Coronary artery (tissue), 2 donors: ENCODE measurements around the gene HELZ.
"Not testable (repeated sequence)": the region's sequence is repeated elsewhere in the genome, so short reads cannot be mapped to it uniquely, and the experiment has no call there.

Source experiments
- DNase-seq: peaks from one replicate; pipeline ENCODE4 v3.0.0-alpha.2; 2017; ENCODE audit warnings: low spot score
- H3K27ac ChIP-seq, 2 donors: fragments of 200-600 bp; sonication (generic); one replicate each; pipeline ENCODE4 v1.5.1; 2016 to 2019
- H3K4me3 ChIP-seq: fragments of 200-600 bp; sonication (generic); 2 replicates; pipeline ENCODE4 v1.5.1; 2016; ENCODE audit warnings: mild to moderate bottlenecking, moderate library complexity
- CTCF ChIP-seq: fragments of 200-600 bp; sonication (generic); IDR thresholded peaks from one replicate; pipeline ENCODE4 v1.5.1; 2019; ENCODE audit warnings: antibody characterized with exemption

HELZ gene

GRCh38 chr17:67128700-67129099 lies 116.3 kb downstream of the HELZ start:
- no peak for DNase-seq
- TF ChIP-seq CTCF = no peak

GRCh38 chr17:67127925-67128324 lies 117.1 kb downstream of the HELZ start:
- TF ChIP-seq CTCF = no peak
- no peak overlapping the region for H3K27ac ChIP-seq
- no peak overlapping the region for H3K4me3 ChIP-seq
- no peak for DNase-seq

More at GRCh38 chr17:67128700-67129099, 116.3 kb downstream of the HELZ start:
- Histone ChIP-seq H3K4me3 (no peak overlapping the region), H3K27ac (no peak overlapping the region)

- TF ChIP-seq CTCF = no peak
- Histone ChIP-seq H3K4me3 (no peak overlapping the region), H3K27ac (no peak overlapping the region)
- DNase-seq = no peak
Measured at GRCh38 chr17:67126983-67127382, 118.0 kb downstream of the HELZ start.

GRCh38 chr17:67126543-67126942 lies 118.5 kb downstream of the HELZ start:
- not testable (repeated sequence) for H3K27ac ChIP-seq, DNase-seq, H3K4me3 ChIP-seq

GRCh38 chr17:67125924-67126323 lies 119.1 kb downstream of the HELZ start:
- Histone ChIP-seq H3K4me3 (no peak overlapping the region), H3K27ac (no peak overlapping the region)
- no peak for DNase-seq
- TF ChIP-seq CTCF = no peak

- no peak for DNase-seq
- Histone ChIP-seq H3K4me3 (no peak overlapping the region), H3K27ac (no peak overlapping the region)
- no peak for TF ChIP-seq CTCF
Measured at GRCh38 chr17:67125417-67125816, 119.6 kb downstream of the HELZ start.

GRCh38 chr17:67124450-67125148 lies 120.4 kb downstream of the HELZ start:
- DNase-seq = no peak
- Histone ChIP-seq H3K27ac (no peak overlapping the region), H3K4me3 (no peak overlapping the region)
- no peak for TF ChIP-seq CTCF
